Uterus (tissue), 2 donors: ENCODE results near the gene RAD23A.

Source experiments
- POLR2A ChIP-seq, 2 donors: fragments of 450-650 bp; IDR thresholded peaks; one replicate each; pipeline ENCODE4 v1.6.1; 2016; ENCODE audit warnings: antibody characterized with exemption in 2 of 2, mild to moderate bottlenecking in 1 of 2, moderate library complexity in 1 of 2
- TF ChIP-seq, protein P1 (sequence below), 4 experiments: fragments of 200-600 bp in 2 of 4; fragments of 450-650 bp in 2 of 4; sonication (generic) in 2 of 4; IDR thresholded peaks; one replicate each; pipeline ENCODE4 v1.5.1; 2016 to 2019; ENCODE audit warnings: antibody characterized with exemption in 4 of 4, mild to moderate bottlenecking in 2 of 4, moderate library complexity in 1 of 4

DNA sequence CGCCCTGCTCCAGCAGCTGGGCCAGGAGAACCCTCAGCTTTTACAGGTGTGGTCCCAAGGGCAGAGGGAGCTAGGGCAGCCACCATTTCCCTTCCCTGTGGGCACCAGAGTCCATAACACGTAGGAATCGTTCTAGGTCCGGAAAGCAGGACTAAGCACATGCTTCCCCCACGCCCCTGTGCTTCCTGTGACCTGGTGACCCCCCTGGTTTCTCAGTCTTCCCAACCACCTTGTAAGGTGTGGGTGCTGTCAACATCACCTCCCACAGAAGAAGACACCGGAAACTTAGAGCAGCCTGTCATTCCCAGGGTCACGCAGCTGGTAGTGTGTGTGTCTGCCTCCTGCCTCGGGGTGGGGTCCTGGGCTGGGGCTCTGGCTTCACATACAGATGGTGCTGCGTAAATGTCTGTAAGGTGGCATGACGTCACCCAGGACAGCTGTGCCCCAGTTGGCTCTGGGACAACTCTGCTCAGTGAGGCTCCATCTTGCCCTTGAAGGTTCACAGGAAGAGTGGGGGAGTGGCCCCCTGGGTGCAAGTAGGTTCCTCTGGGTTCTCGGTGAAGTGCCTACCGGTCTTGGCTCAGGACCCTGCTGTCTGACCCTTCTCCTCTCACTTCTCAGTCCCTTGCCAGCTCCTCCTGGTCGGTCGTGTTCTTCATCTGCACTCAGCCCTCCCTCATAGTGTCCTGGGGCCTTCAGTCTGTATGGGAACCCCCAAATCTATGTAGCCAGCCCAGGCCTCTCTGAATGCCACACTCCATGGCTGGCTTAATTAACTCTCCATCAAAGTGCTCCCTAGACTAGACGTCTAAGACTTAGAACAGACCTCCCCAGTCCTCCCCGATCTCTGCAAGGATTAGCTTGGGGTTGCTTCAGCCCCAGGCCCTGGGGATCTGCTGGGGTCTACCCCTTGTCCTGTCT, 4.0 kb downstream of the RAD23A start:
- TF ChIP-seq, protein P1, sequence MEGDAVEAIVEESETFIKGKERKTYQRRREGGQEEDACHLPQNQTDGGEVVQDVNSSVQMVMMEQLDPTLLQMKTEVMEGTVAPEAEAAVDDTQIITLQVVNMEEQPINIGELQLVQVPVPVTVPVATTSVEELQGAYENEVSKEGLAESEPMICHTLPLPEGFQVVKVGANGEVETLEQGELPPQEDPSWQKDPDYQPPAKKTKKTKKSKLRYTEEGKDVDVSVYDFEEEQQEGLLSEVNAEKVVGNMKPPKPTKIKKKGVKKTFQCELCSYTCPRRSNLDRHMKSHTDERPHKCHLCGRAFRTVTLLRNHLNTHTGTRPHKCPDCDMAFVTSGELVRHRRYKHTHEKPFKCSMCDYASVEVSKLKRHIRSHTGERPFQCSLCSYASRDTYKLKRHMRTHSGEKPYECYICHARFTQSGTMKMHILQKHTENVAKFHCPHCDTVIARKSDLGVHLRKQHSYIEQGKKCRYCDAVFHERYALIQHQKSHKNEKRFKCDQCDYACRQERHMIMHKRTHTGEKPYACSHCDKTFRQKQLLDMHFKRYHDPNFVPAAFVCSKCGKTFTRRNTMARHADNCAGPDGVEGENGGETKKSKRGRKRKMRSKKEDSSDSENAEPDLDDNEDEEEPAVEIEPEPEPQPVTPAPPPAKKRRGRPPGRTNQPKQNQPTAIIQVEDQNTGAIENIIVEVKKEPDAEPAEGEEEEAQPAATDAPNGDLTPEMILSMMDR (IDR thresholded peaks at IDR 0.05): no peak
- TF ChIP-seq POLR2A (IDR thresholded peaks at IDR 0.05): no peak
